PC-3 (cell line): ENCODE data around the gene OR2T12.
"Not testable (repeated sequence)": the region's sequence is repeated elsewhere in the genome, so short reads cannot be mapped to it uniquely, and the experiment has no call there.

ENCODE experiments used
- CTCF ChIP-seq: fragments of 300-600 bp; sonication (generic); conservative IDR thresholded peaks from 2 replicates; pipeline ENCODE4 v1.5.1; 2017; ENCODE audit warnings: antibody characterized with exemption, low read depth, mild to moderate bottlenecking, low read length
- EZH2 ChIP-seq: fragments of 300-600 bp; sonication (generic); IDR thresholded peaks from one replicate; pipeline ENCODE4 v1.6.1; 2017; ENCODE audit warnings: antibody characterized with exemption, mild to moderate bottlenecking, low read length; ENCODE audit not compliant: unreplicated experiment

DNA sequence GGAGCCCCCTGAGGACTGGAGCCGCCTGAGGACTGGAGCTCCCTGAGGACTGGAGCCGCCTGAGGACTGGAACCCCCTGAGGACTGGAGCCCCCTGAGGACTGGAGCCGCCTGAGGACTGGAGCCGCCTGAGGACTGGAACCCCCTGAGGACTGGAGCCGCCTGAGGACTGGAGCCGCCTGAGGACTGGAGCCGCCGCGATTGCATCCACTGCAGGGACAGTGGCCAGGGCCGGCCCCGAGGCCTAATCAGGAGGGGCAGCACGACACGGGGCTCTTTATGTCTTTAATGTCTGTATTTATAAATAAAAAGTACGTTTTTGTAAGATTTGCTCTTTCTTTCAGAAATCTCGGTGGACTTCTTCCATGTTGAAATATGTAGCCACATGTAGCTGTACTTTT is 3.5 kb upstream of the OR2T12 start:
- TF ChIP-seq CTCF, EZH2: not testable (repeated sequence)
